Measurements from ENCODE around the gene DENND2D. TPM values are rescaled to one million over a fixed set of nuclear protein-coding genes. Genes with fewer than 3 reads are reported as not detected.

DENND2D gene
- total and polyA plus RNA-seq, 2 experiments from 2014 or later = 2.5 to 3.0 TPM

- no peak overlapping the region for H3K27ac Mint-ChIP-seq
- Histone ChIP-seq H3K4me1 (ENCODE audit: insufficient read depth) (peaks cover 9% of the 10 kb centered on the region; the same call in 1 of the 2 replicates), H3F3A (replicated peaks; ENCODE audit: low read depth) (no peaks in the 10 kb centered on the region), H4K20me1 (replicated peaks; ENCODE audit: insufficient read depth) (no peaks in the 10 kb centered on the region), H3K4me2 (no peak overlapping the region), H3K36me3 (ENCODE audit: insufficient read depth) (no peaks in the 10 kb centered on the region), H3K27ac (ENCODE audit: low read depth) (no peak overlapping the region), H3K4me3 (no peak overlapping the region), H3K79me2 (replicated peaks; ENCODE audit: insufficient read depth) (no peaks in the 10 kb centered on the region), H2AFZ (no peak overlapping the region), H3K27me3 (ENCODE audit: insufficient read depth) (no peaks in the 10 kb centered on the region), H3K9me2 (ENCODE audit: insufficient read depth) (no peaks in the 10 kb centered on the region)
- H3K9me3 Mint-ChIP-seq = no peaks in the 10 kb centered on the region; the same call in 2 of the 3 replicates
- no peak for ATAC-seq
- H3K4me1 Mint-ChIP-seq = peaks cover 12% of the 10 kb centered on the region
- no peak for DNase-seq (ENCODE audit: low spot score)
- TF ChIP-seq ZNF331 (CRISPR knock-in tag; IDR thresholded peaks at IDR 0.05; ENCODE audit: low read depth) = no peak
- TF ChIP-seq, protein P1, sequence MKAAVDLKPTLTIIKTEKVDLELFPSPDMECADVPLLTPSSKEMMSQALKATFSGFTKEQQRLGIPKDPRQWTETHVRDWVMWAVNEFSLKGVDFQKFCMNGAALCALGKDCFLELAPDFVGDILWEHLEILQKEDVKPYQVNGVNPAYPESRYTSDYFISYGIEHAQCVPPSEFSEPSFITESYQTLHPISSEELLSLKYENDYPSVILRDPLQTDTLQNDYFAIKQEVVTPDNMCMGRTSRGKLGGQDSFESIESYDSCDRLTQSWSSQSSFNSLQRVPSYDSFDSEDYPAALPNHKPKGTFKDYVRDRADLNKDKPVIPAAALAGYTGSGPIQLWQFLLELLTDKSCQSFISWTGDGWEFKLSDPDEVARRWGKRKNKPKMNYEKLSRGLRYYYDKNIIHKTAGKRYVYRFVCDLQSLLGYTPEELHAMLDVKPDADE (IDR thresholded peaks at IDR 0.05) = no peak
- no peak for TF ChIP-seq EZH2 (IDR thresholded peaks at IDR 0.05; ENCODE audit: low read depth, unreplicated experiment)
- TF ChIP-seq POLR2AphosphoS5 (IDR thresholded peaks at IDR 0.05; ENCODE audit: low read depth) = no peak
- no peak for TF ChIP-seq CREB1 (CRISPR knock-in tag; IDR thresholded peaks at IDR 0.05; ENCODE audit: low read depth)
- no peak overlapping the region for H3K4me3 Mint-ChIP-seq
- no peaks in the 10 kb centered on the region for H3K36me3 Mint-ChIP-seq (ENCODE audit: low read depth)
- peaks cover 6% of the 10 kb centered on the region for H3K27me3 Mint-ChIP-seq (ENCODE audit: insufficient read depth, low read depth, poor library complexity)
Observed at GRCh38 chr1:111228748-111229126, 28.3 kb upstream of the DENND2D start.

DNA sequence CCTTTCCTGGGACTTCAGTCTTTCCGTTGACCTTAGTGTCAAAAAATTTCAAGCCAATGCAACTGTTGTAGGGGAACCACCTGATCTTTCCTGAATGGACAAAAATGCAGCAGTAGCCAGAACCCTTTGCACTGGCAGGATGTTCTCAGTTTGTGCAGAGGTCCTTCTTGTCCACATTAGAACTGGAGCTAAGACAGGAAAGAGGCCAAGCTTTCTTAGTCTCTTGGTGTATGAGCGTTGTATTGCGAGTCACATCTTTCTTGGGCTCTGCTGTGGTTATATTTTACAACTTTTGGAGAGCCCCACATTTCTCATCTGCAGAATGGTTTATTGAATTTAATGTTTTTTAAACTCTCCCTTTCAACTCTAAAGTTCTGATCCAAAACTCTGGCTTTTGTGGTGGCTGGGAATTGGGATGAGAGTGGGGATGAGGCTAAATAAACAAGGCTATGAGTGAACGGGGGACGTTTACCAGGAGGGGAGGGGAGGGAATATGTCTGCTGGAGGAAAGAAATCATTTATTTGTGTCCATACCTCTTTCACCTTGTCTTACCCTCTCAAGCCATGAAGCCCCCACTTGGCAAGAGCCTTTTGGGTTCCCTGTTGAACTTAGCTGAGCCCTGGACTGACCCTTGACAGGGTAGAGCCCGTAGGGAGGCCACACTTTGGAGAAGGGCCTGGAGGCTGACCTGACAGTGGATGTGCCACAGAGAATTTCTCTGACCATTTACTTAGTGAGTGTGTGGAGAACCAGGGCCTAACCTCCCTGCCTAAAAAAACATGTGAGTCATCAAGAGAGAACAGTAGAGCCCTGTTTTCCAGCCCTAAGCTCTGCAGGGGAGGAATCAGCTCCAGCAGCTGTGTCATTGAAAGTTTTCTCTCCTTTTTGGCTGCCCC lies 27.7 kb upstream of the DENND2D start:
- peaks cover 9% of the 10 kb centered on the region; the same call in 1 of the 2 replicates for H3K4me1 ChIP-seq (ENCODE audit: insufficient read depth)
- Mint-ChIP-seq H3K4me3 (no peak overlapping the region), H3K27me3 (ENCODE audit: insufficient read depth, low read depth, poor library complexity) (peaks cover 9% of the 10 kb centered on the region), H3K27ac (no peak overlapping the region), H3K36me3 (ENCODE audit: low read depth) (no peaks in the 10 kb centered on the region), H3K9me3 (no peaks in the 10 kb centered on the region; the same call in 2 of the 3 replicates), H3K4me1 (peaks cover 12% of the 10 kb centered on the region)
- no peaks in the 10 kb centered on the region for H3K27me3 ChIP-seq (ENCODE audit: insufficient read depth)
- no peak overlapping the region for H3K27ac ChIP-seq (ENCODE audit: low read depth)
- H3K4me3 ChIP-seq = no peak overlapping the region
- H3K9me2 ChIP-seq (ENCODE audit: insufficient read depth) = no peaks in the 10 kb centered on the region
- no peak overlapping the region for H3K4me2 ChIP-seq
- H3K36me3 ChIP-seq (ENCODE audit: insufficient read depth) = no peaks in the 10 kb centered on the region
- ATAC-seq = no peak
- H3F3A ChIP-seq (replicated peaks; ENCODE audit: low read depth) = no peaks in the 10 kb centered on the region
- no peaks in the 10 kb centered on the region for H3K79me2 ChIP-seq (replicated peaks; ENCODE audit: insufficient read depth)
- H2AFZ ChIP-seq = no peak overlapping the region
- no peak for DNase-seq (ENCODE audit: low spot score)
- H4K20me1 ChIP-seq (replicated peaks; ENCODE audit: insufficient read depth) = no peaks in the 10 kb centered on the region
- TF ChIP-seq NANOG (IDR thresholded peaks at IDR 0.05; ENCODE audit: borderline replicate concordance) (no peak), ZNF462 (CRISPR knock-in tag; IDR thresholded peaks at IDR 0.05) (no peak), ZNF114 (CRISPR knock-in tag; IDR thresholded peaks at IDR 0.05) (no peak), ZNF331 (CRISPR knock-in tag; IDR thresholded peaks at IDR 0.05; ENCODE audit: low read depth) (no peak), EZH2 (IDR thresholded peaks at IDR 0.05; ENCODE audit: low read depth, unreplicated experiment) (no peak), EZH2phosphoT487 (IDR thresholded peaks at IDR 0.05; ENCODE audit: unreplicated experiment) (no peak)
- TF ChIP-seq, protein P1 (IDR thresholded peaks at IDR 0.05) = no peak
- TF ChIP-seq, protein P2, sequence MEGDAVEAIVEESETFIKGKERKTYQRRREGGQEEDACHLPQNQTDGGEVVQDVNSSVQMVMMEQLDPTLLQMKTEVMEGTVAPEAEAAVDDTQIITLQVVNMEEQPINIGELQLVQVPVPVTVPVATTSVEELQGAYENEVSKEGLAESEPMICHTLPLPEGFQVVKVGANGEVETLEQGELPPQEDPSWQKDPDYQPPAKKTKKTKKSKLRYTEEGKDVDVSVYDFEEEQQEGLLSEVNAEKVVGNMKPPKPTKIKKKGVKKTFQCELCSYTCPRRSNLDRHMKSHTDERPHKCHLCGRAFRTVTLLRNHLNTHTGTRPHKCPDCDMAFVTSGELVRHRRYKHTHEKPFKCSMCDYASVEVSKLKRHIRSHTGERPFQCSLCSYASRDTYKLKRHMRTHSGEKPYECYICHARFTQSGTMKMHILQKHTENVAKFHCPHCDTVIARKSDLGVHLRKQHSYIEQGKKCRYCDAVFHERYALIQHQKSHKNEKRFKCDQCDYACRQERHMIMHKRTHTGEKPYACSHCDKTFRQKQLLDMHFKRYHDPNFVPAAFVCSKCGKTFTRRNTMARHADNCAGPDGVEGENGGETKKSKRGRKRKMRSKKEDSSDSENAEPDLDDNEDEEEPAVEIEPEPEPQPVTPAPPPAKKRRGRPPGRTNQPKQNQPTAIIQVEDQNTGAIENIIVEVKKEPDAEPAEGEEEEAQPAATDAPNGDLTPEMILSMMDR (conservative IDR thresholded peaks at IDR 0.05; ENCODE audit: low read depth in 2 of 2) = no peak
